Measurements from ENCODE around the gene KIF23. TPM values are rescaled to one million over a fixed set of nuclear protein-coding genes. Genes with fewer than 3 reads are reported as not detected.
"Not testable (repeated sequence)": the region's sequence is repeated elsewhere in the genome, so short reads cannot be mapped to it uniquely, and the experiment has no call there.

The KIF23 gene
- polyA plus RNA-seq, result 1 to 10 TPM; 4.7 to 8.1 TPM

DNA sequence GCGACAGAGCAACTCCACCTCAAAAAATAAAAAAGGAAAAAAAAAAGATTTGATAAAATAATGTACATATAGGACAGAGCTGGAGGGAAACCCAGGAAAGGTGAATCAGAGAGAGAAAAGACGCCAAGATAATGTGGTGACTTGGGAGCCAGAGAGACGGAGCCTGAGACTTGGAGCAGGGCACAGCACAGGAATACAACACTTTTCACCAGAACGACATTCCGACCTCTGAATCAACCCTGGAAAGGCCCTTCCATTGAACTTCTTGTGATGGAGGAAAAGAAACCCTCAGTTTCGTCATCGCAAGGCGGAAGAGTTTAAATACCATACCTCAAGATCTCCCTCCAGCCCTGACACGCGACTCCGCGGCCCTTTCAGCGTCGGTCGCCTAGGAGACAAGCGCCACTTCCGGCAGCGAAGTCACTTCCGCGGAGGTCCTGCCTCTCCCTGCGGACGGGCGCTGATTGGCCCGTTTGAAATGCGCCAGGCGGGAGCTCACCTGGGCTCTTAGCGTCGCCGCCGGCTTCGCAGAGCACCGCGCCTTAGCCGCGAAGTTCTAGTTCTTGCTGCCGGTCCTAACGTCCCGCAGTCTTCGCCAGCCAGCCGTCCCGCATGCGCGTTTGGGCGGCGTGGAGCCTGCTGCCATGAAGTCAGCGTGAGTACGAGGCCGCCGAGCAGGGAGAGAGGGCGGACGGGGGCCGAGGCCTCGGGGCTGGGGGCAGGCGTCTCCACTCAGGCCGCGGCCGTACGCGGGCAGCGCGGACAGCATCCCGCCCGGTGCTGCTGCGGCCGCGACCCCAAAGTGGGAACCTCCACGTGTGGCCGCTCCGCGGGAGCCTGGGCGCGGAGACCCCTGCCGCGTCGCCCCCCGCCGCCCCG lies at the start of gene KIF23:
Gene KIF23, plus strand, starts transcription at position 528 of the 879 bp plus-strand sequence. Its CDS starts 117 bp downstream, at position 645.
- 2% methylated on average over 71 to 78 of the region's 78 CpGs for WGBS, 2 donors
- no peaks in the 10 kb centered on the region for H3K4me1 ChIP-seq (ENCODE audit: control insufficient read depth in 2 of 2, insufficient read depth in 2 of 2, low read length in 1 of 2)
- H3K36me3 ChIP-seq (ENCODE audit: control insufficient read depth in 2 of 2, insufficient read depth in 2 of 2, low read length in 1 of 2), result no peaks in the 10 kb centered on the region
- no peaks in the 10 kb centered on the region for H3K27me3 ChIP-seq (ENCODE audit: control insufficient read depth in 1 of 2, insufficient read depth in 2 of 2, low read length in 2 of 2)
- peak within 1 kb of the TSS; percentile 27 to 41 for H3K27ac ChIP-seq (ENCODE audit: low read depth in 2 of 2, low read length in 1 of 2)
- no peaks in the 10 kb centered on the region for H3K9me3 ChIP-seq (ENCODE audit: control insufficient read depth in 2 of 2, insufficient read depth in 1 of 2, low read depth in 1 of 2, low read length in 1 of 2)
- peak within 1 kb of the TSS; percentile 72 to 81 for H3K4me3 ChIP-seq (ENCODE audit: low read depth in 1 of 2, low read length in 2 of 2)

- H3K4me3 ChIP-seq (ENCODE audit: low read depth in 1 of 2, low read length in 2 of 2), result no peak overlapping the region
- no peaks in the 10 kb centered on the region for H3K9me3 ChIP-seq (ENCODE audit: control insufficient read depth in 2 of 2, insufficient read depth in 1 of 2, low read depth in 1 of 2, low read length in 1 of 2)
- H3K27ac ChIP-seq (ENCODE audit: low read depth in 2 of 2, low read length in 1 of 2), result no peak overlapping the region
- H3K36me3 ChIP-seq (ENCODE audit: control insufficient read depth in 2 of 2, insufficient read depth in 2 of 2, low read length in 1 of 2), result no peaks in the 10 kb centered on the region
- no peaks in the 10 kb centered on the region for H3K27me3 ChIP-seq (ENCODE audit: control insufficient read depth in 1 of 2, insufficient read depth in 2 of 2, low read length in 2 of 2)
- H3K4me1 ChIP-seq (ENCODE audit: control insufficient read depth in 2 of 2, insufficient read depth in 2 of 2, low read length in 1 of 2), result no peaks in the 10 kb centered on the region
- WGBS, 2 donors, result 66% methylated on average over 3 of the region's 3 CpGs
These were observed 46.9 kb upstream of the KIF23 start for GRCh38 chr15:69367236-69367635.

GRCh38 chr15:69369631-69370030 lies 44.5 kb upstream of the KIF23 start:
- Histone ChIP-seq H3K27ac (ENCODE audit: low read depth in 2 of 2, low read length in 1 of 2) (no peak overlapping the region), H3K36me3 (ENCODE audit: control insufficient read depth in 2 of 2, insufficient read depth in 2 of 2, low read length in 1 of 2) (no peaks in the 10 kb centered on the region), H3K4me1 (ENCODE audit: control insufficient read depth in 2 of 2, insufficient read depth in 2 of 2, low read length in 1 of 2) (no peaks in the 10 kb centered on the region), H3K27me3 (ENCODE audit: control insufficient read depth in 1 of 2, insufficient read depth in 2 of 2, low read length in 2 of 2) (no peaks in the 10 kb centered on the region), H3K9me3 (ENCODE audit: control insufficient read depth in 2 of 2, insufficient read depth in 1 of 2, low read depth in 1 of 2, low read length in 1 of 2) (no peaks in the 10 kb centered on the region), H3K4me3 (ENCODE audit: low read depth in 1 of 2, low read length in 2 of 2) (no peak overlapping the region)
- whole genome bisulfite sequencing, 2 donors, result 79 to 85% methylated on average over 2 of the region's 2 CpGs

DNA sequence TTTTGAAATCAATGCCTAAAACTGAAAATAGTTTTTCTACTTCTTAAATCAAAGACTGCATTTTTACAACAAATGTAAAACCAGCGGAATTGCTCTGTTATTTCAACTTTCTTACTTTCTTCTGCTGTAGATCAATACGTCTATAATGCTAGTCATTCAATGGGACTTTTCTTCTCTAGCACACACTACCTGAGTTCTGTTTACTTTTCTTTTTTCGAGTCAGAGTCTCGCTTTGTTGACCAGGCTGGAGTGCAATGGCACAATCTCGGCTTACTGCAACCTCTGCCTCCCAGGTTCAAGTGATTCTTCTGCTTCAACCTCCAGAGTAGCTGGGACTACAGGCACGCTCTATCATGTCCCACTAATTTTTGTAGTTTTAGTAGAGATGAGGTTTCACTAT lies 40.7 kb upstream of the KIF23 start:
- WGBS, 2 donors, result 82 to 91% methylated on average over 6 of the region's 6 CpGs
- H3K4me1 ChIP-seq (ENCODE audit: control insufficient read depth in 2 of 2, insufficient read depth in 2 of 2, low read length in 1 of 2), result no peaks in the 10 kb centered on the region
- no peak overlapping the region for H3K4me3 ChIP-seq (ENCODE audit: low read depth in 1 of 2, low read length in 2 of 2)
- H3K9me3 ChIP-seq (ENCODE audit: control insufficient read depth in 2 of 2, insufficient read depth in 1 of 2, low read depth in 1 of 2, low read length in 1 of 2), result no peaks in the 10 kb centered on the region
- no peaks in the 10 kb centered on the region for H3K36me3 ChIP-seq (ENCODE audit: control insufficient read depth in 2 of 2, insufficient read depth in 2 of 2, low read length in 1 of 2)
- H3K27ac ChIP-seq (ENCODE audit: low read depth in 2 of 2, low read length in 1 of 2), result no peak overlapping the region
- no peaks in the 10 kb centered on the region for H3K27me3 ChIP-seq (ENCODE audit: control insufficient read depth in 1 of 2, insufficient read depth in 2 of 2, low read length in 2 of 2)

DNA sequence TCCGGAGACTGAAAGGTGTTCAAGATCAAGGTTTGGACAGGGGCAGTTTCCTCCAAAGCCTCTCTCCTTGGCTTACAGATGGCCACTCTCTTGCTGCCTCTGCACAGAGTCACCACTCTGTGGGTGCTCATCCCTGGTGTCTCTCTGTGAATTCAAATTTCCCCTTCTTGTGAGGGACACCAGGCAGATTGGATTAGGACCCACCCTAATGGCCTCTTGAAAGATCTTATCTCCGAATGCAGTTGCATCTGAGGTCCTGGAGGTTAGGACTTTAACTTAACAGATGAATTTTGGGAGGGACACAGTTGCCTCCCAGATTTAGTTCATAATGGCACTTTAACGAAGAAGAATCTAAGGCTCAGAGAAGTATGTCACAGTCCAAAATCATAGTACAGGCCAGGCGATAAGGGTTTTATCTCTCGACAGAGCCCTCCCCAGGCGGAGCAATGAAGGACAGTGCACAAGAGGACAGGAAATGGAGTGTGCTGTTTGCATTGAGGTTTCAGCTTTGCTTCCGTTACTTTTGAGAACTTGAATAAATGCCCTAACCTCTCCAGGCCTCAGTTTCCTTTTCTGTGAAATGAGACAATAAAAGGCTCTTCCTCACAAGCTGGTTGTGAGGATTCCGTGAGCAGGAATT lies 38.9 kb upstream of the KIF23 start:
- H3K9me3 ChIP-seq (ENCODE audit: control insufficient read depth in 2 of 2, insufficient read depth in 1 of 2, low read depth in 1 of 2, low read length in 1 of 2), result no peaks in the 10 kb centered on the region
- no peaks in the 10 kb centered on the region for H3K27me3 ChIP-seq (ENCODE audit: control insufficient read depth in 1 of 2, insufficient read depth in 2 of 2, low read length in 2 of 2)
- H3K4me1 ChIP-seq (ENCODE audit: control insufficient read depth in 2 of 2, insufficient read depth in 2 of 2, low read length in 1 of 2), result no peaks in the 10 kb centered on the region
- WGBS, 2 donors, result 83 to 85% methylated on average over 8 of the region's 8 CpGs
- no peaks in the 10 kb centered on the region for H3K36me3 ChIP-seq (ENCODE audit: control insufficient read depth in 2 of 2, insufficient read depth in 2 of 2, low read length in 1 of 2)
- no peak overlapping the region for H3K4me3 ChIP-seq (ENCODE audit: low read depth in 1 of 2, low read length in 2 of 2)
- H3K27ac ChIP-seq (ENCODE audit: low read depth in 2 of 2, low read length in 1 of 2), result no peak overlapping the region

- H3K27me3 ChIP-seq (ENCODE audit: control insufficient read depth in 1 of 2, insufficient read depth in 2 of 2, low read length in 2 of 2), result no peaks in the 10 kb centered on the region
- no peak overlapping the region for H3K4me3 ChIP-seq (ENCODE audit: low read depth in 1 of 2, low read length in 2 of 2)
- H3K9me3 ChIP-seq (ENCODE audit: control insufficient read depth in 2 of 2, insufficient read depth in 1 of 2, low read depth in 1 of 2, low read length in 1 of 2), result no peaks in the 10 kb centered on the region
- WGBS, 2 donors, result 89 to 90% methylated on average over 8 of the region's 8 CpGs
- H3K27ac ChIP-seq (ENCODE audit: low read depth in 2 of 2, low read length in 1 of 2), result no peak overlapping the region
- H3K36me3 ChIP-seq (ENCODE audit: control insufficient read depth in 2 of 2, insufficient read depth in 2 of 2, low read length in 1 of 2), result peaks cover 0 to 2% of the 10 kb centered on the region in 2 donors
- H3K4me1 ChIP-seq (ENCODE audit: control insufficient read depth in 2 of 2, insufficient read depth in 2 of 2, low read length in 1 of 2), result no peaks in the 10 kb centered on the region
These were observed 36.8 kb upstream of the KIF23 start for GRCh38 chr15:69377216-69377970.

DNA sequence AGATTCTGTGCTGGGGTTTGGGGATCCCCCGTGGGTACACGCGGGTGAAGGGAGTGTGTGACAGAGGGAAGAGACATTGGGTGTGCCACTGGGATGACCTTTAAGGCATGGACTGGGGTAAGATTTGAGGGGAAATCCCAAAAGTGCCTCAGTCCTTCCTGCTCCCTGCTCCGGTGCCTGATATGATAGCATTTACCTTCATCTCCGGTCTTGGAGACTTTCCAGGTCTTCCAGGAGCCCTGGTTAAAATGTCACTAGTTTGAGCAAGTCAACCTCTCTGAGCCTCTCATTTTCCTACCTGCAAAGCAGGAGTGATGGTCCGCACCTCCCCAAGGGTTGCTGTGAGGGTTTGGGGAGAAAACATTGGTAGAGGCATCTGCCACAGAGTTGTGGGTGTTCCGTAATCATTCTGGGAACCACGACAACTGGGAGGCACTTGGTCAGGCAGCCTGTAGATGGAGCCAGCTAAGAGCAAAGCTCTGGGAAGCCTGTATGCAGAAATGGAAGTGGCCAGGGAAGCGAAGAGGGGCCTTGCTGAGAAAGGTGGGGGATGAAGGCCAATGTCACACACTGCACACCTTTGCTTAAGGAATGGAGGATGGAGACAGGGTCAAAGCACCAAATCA lies 33.9 kb upstream of the KIF23 start:
- Histone ChIP-seq H3K36me3 (ENCODE audit: control insufficient read depth in 2 of 2, insufficient read depth in 2 of 2, low read length in 1 of 2) (peaks cover 0 to 5% of the 10 kb centered on the region in 2 donors), H3K4me1 (ENCODE audit: control insufficient read depth in 2 of 2, insufficient read depth in 2 of 2, low read length in 1 of 2) (no peaks in the 10 kb centered on the region), H3K27me3 (ENCODE audit: control insufficient read depth in 1 of 2, insufficient read depth in 2 of 2, low read length in 2 of 2) (no peaks in the 10 kb centered on the region), H3K4me3 (ENCODE audit: low read depth in 1 of 2, low read length in 2 of 2) (no peak overlapping the region), H3K9me3 (ENCODE audit: control insufficient read depth in 2 of 2, insufficient read depth in 1 of 2, low read depth in 1 of 2, low read length in 1 of 2) (no peaks in the 10 kb centered on the region), H3K27ac (ENCODE audit: low read depth in 2 of 2, low read length in 1 of 2) (no peak overlapping the region)
- 72 to 86% methylated on average over 9 of the region's 9 CpGs for WGBS, 2 donors

DNA sequence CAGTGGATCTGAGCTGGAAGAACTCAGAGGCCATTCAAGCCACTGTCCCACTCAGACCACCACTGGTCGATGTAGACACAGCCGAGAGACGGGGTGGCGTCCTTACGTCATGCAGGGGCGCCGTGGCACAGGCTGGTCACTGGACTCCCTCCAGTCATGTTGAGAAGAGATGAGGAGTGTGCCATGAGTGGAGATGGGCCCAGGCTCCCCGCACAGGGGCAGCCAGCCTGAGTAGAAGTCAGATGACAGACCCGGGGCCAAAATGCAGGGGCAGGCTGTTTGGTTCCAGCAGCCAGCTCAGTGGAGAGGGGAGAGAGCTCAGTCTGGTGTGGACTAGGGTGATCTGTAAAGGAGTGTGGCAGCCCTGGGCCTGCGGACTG lies 33.4 kb upstream of the KIF23 start:
- no peaks in the 10 kb centered on the region for H3K27me3 ChIP-seq (ENCODE audit: control insufficient read depth in 1 of 2, insufficient read depth in 2 of 2, low read length in 2 of 2)
- 92 to 96% methylated on average over 10 of the region's 10 CpGs for WGBS, 2 donors
- H3K4me1 ChIP-seq (ENCODE audit: control insufficient read depth in 2 of 2, insufficient read depth in 2 of 2, low read length in 1 of 2), result no peaks in the 10 kb centered on the region
- H3K4me3 ChIP-seq (ENCODE audit: low read depth in 1 of 2, low read length in 2 of 2), result no peak overlapping the region
- peaks cover 0 to 8% of the 10 kb centered on the region in 2 donors for H3K36me3 ChIP-seq (ENCODE audit: control insufficient read depth in 2 of 2, insufficient read depth in 2 of 2, low read length in 1 of 2)
- peaks cover 0 to under 1% of the 10 kb centered on the region in 2 donors for H3K9me3 ChIP-seq (ENCODE audit: control insufficient read depth in 2 of 2, insufficient read depth in 1 of 2, low read depth in 1 of 2, low read length in 1 of 2)
- H3K27ac ChIP-seq (ENCODE audit: low read depth in 2 of 2, low read length in 1 of 2), result no peak overlapping the region

- not testable (repeated sequence) for H3K4me3 ChIP-seq (ENCODE audit: low read depth in 1 of 2, low read length in 2 of 2); H3K9me3 ChIP-seq (ENCODE audit: control insufficient read depth in 2 of 2, insufficient read depth in 1 of 2, low read depth in 1 of 2, low read length in 1 of 2); H3K4me1 ChIP-seq (ENCODE audit: control insufficient read depth in 2 of 2, insufficient read depth in 2 of 2, low read length in 1 of 2); H3K27ac ChIP-seq (ENCODE audit: low read depth in 2 of 2, low read length in 1 of 2); H3K27me3 ChIP-seq (ENCODE audit: control insufficient read depth in 1 of 2, insufficient read depth in 2 of 2, low read length in 2 of 2)
- 92 to 96% methylated on average over 10 of the region's 10 CpGs for WGBS, 2 donors
- peaks cover 0 to 13% of the 10 kb centered on the region in 2 donors for H3K36me3 ChIP-seq (ENCODE audit: control insufficient read depth in 2 of 2, insufficient read depth in 2 of 2, low read length in 1 of 2)
These were observed 32.0 kb upstream of the KIF23 start for GRCh38 chr15:69382176-69382575.

All from esophagus (tissue), 2 donors.